HG02973 (cell line): ENCODE results near the gene CMIP.
"Not testable (repeated sequence)": the region's sequence is repeated elsewhere in the genome, so short reads cannot be mapped to it uniquely, and the experiment has no call there.

Experiments used
- ATAC-seq: cut with Tn5 transposase; IDR thresholded peaks from one replicate; pipeline ENCODE4 v1.9.1; 2021; ENCODE audit warnings: moderate library complexity; ENCODE audit not compliant: unreplicated experiment

Gene CMIP

DNA sequence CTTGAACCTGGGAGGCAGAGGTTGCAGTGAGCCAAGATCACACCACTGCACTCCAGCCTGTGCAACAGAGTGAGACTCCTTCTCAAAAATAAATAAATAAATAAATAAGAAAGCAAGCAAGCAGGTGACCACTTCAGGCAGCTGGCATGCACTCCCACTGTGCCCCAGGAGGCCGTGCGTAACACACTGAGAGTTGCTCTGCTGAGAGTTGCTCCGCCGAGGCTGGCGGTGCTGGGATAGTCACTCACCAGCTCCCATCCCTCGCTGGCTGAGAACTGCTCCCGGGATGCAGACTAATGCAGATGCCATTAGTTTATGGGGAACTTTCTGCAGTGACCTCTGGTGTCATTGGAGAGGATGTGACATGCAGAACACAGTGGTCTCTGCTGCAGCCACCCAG, 228.8 kb downstream of the CMIP start:
- no peak for ATAC-seq

DNA sequence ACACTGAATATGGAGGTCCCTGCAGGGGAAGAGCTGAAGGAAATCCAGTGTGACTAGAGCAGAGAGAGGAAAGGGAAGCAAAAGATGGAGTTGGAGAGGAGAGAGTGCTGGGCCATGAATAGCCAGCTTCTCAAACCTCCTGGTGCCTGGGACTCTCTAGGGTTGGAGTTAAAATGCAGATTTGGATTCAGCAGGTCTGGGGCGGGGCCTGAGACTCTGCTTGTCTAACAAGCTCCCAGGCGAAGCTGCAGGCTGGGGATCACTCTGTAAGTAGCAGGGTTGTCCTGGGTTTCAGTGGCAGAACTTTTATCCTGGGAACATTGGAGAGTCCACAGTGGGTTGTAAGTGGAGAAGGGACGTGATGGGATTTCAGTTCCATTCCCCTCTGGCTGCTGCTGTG, 231.1 kb downstream of the CMIP start:
- no peak for ATAC-seq

DNA sequence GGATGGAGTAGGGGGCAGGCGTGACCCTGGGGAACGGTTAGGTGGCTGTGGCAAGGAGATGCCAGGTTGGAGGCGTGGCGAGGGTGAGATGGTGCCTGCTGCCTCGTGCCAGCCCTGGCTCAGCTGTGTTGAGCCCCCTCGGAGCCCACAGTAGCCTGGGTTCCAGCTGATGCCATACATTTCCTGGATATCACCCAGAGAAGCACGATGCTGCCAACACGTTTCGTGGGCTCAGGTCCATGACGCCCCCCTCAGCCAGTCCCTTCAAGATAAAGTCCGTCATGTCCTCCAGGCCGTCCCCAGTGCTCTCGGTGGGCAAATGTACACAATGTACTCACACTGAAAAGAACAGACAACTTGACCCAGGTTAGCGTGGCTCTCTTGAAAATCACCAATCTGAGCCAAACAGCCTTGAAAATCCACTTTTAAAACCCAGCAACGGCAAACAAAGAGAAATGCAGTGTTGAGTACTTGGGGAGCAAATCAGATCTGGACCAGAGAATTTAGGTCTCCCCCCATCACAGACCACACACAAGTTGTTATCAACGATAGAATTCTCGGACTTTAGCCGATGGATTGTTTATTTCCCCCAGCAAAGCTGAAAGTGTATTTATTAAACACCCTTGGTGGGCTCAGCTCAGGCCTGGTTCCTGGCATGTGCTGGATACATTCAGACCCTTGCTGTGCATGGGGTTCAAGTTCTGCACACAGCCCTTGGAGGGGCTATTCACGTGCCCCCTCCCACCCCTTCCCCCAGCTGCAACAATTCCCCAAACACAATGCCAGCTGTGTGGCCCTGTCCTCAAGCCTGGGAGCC, 231.7 kb downstream of the CMIP start:
- no peak for ATAC-seq

DNA sequence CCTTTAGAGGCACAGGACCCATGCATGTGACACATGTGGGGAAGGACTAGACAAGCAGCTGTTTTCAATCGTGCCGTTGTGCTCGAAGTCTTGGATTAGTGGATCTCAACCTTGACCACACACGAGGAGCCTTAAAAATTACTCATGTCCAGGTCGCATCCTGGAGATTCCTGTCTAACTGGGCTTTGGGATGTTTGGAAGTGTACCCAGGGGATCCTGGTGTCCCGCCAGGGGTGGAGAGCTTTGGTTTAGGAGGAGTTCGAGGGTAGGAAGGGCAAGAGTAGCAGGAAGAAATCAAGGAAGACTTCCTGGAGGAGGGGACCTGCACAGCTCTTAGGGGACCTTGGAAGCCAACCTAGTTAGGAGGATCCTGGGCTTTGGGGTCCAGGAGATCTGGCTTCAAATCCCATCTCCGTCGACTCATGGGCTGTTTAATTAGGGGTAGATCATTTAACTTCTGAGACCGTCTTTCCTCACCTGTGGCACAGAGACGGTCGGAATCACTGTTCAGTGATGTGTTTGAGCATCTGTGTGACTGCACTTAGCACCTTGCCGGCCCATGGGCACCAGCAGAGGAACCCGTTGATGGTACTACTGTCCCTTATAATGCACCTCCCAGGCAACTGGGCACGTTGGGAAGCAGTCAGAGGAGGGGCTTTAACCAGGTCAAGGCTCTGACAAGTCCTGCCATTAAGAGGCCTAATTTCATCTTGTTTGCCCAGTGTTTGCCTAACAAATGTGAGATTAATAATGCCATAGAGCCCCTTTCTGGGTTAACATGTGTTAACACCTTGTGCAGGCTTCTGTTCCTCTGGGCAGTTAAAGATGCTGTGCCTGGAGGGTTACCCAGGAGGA, 232.5 kb downstream of the CMIP start:
- ATAC-seq: no peak

DNA sequence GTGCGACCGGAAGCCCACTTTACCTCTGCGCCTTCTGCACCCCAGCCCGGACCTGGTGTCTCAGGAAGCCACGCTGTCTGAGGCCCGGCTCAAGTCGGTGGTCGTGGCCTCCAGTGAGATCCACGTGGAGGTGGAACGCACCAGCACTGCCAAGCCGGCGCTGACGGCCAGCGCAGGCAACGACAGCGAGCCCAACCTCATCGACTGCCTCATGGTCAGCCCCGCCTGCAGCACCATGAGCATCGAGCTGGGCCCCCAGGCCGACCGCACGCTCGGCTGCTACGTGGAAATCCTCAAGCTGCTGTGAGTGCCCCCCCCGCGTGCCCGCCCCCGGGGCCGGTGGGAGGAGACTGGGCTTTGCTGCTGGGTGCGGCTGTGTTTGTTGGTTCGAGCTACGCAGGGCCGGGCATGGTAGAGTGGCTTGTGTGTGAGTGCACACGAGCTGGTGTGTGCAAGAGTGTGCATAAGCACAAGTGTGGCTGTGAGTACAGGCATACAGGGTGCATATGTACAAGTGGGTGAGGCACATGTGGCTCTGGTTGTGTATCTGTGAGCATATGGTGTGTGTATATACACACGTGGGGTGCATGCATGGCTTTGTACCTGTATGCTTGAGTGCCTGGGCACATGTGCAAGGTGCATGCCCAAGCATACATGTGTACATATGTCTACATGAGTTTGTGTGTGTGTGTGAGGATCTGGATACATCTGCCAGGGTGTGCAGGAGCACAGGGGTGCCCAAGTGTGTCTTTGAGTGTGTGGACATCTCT, 233.9 kb downstream of the CMIP start:
- ATAC-seq: no peak

DNA sequence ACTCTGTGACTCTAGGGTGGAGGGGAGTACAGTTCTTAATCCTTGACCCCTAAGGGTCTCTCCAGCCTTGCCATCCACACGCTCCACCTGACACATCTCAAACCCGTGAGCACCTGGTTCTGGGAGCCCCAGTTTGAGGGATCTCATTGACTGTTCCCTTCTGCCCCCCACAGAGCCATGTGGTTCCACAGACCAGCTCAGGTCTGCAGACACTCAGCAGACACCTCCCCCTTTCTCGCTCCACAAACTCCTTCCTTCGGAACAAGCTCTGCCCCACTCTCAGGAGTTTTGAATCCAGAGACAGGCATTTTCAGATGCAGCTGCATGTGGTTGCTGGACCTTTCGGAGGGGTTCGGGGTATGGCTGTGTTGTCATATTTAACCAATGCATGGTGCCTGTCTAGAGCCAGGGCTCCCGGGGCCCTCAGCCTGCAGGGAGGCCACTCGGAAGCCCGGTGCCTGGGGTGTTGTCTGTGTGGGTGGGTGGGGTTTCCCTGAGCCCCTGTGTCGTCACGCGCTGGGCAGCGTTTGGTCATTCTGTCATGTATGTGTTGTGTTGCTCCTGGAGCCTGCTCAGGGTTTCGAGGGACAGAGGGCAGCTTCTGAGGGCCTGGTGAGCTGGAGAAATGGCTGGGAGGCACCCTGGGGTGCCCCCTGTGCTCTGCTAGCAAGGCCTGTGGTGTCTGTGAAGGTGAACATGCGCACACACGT, 235.3 kb downstream of the CMIP start:
- ATAC-seq: no peak

DNA sequence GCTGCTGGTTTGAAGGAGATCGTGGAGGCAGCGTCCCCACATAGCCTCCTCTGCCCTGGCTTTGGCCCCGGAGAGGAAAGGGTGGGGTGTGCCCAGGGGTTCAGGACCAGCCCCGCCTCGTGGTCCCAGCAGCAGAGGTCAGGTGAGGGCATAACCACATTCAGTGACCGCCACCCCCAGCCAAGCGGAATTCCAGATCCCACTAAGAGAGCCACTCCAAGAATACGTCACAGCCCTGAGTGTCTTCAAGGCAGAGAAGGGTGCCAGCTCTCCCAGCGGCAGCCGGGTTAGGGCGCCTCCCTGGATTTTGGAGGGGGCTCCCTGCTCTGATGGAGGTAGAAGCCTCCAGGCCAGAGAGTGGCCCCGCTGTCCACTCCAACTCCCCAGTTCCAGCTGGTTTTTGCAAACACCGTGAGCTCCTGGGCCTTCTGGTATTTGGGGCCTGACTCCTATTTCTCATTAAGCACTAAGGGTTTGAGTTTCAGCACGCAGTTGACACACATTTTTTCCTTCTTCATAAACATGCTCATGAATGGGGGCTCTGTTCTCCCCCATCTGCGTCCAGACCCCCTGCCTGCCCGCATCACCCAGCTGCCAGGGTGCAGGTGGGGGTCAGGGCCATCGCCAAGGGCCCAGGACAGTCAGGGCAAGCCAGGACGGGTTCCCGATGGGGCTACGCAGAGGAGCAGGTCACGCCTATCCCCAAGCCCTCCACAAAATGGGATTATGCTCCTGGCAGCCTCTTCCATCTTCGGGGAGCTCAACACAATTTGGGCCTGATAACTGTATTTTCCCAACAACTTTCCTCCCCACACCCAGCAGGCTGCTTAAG, 236.1 kb downstream of the CMIP start:
- no peak for ATAC-seq

DNA sequence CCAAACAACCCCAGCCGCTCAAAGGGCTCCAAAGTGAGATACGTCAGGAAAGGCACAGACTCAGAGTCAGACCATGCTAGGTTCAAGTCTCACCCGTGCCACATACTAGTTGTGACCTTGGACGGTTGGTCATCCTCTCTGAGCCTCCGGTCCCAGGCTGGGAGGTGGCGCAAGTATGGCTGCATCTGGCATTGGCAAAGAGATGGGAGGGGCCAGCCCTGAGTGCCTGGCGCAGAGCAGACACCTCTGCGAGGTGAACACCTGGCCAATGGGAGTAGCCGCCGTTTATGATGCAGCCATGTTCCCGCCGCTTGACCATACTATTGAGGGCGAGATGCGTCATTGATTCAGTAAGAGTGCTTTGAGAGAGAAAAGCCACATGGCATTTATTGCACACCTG, 236.7 kb downstream of the CMIP start:
- ATAC-seq: no peak

DNA sequence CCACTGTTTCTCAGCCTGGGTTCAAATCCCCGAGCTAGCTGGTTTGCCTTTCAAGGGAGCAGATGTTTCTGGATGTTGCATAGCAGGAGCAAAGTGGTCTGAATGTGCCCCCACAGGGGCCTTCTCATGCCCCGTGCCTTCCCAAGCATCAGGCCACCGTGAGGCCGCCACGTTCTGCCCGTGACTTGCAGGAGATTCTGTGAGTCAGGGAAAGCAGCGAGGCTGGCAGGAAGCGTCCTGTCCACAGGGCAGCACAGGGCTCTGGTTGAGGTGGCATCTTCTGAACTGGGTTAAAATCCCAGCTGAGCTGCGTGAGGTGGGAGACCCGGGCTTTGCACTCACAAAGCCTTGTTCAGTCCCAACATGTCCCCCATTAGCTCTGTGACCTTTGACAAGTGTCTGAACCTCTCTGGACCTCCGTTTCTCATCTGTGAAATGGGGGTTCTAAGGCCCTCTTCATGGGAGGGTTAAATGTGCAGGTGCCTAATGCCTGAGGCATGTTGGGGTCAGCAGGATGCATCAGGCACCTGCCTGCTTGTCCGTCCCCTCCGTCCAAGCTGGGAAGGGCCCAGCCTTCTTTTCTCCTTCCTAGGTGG, 239.7 kb downstream of the CMIP start:
- ATAC-seq: no peak

DNA sequence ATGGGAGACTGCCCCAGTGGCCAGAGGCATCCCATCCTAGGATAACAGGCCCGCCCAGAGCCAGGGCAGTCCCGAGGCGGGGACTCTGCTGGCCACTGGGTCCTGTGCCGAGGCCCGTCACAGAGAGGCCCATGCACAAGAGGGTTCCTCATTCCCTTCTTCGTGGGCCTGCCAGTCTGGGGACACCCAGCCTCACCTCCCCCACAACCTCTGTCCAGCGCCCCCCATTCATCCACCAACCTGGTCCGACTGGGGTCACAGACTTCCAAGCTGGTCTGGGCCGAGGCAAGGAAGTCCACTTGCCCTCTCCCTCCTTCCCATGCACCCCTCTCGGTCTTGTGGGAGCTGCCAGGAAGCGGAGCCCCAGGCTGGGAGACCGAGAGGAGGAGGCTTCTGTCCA, 240.3 kb downstream of the CMIP start:
- no peak for ATAC-seq

DNA sequence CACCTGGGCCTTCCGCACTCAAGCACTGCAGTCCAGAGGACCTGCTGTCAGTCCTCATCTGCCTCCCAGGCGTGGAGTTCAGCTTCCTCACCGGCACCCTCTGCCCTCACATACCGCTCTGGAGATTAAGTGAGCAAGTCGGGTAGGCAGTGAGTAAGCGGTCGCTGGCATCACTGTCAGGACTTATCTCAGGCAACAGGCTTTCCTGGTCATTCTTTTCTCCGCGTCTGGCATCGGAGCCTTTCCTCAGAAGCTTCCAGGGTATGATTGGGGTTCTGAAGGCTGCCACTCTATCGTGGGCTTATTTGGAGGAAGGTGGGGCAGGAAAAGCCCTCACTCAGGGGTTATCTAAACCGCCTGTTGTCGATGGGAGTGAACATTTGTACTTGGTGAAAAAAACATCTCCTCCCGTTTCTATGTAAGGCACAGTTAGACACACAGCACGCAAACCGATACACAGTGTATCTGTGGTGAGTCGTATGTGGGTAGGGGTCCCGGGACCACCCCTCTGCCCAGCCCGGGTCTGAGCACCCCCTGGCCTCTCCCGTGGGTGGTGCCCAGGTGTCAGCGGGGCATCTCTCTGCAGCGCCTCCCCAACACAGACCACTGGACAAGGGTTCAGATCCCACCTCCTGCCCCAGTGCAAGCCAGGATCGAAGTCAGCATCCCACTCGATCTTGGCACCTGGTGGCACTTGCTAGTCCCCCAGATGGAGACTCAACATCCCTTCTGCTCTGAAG, 242.0 kb downstream of the CMIP start:
- ATAC-seq: no peak

DNA sequence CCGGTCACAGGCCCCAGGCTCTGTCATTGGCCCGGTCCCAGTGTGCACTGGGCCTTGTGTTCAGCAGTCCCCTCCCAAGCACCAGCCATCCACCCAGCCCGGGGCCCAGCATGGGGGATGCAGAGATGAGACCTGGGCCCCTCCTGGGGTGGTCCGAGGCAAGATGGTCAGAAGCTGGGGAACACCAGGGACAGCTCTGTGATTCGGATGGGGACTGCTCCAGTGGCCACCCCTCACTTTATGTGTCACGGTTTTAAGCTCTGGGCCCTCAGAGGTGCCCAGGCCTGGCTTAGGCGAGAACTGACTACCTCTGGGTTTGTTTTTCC, 242.5 kb downstream of the CMIP start:
- no peak for ATAC-seq

DNA sequence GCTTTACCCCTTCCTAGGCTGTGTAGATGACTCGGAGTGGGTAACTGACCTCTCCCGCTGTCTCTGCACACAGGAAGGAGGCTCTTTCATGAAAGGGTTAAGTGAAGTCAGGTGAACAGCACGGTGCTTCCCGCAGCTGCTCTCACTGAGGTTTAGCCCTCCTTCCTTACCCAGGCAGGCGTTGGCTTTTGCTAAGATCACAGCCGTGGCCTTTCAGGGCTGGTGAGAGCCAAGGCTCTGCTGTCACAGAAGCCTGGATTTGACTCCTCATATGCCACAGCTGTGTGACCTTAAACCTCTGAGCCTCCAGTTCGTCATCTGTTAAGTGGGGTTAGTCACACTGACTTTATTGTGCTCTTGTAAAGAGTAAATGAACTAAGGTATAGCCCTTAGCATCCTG, 243.6 kb downstream of the CMIP start:
- no peak for ATAC-seq

DNA sequence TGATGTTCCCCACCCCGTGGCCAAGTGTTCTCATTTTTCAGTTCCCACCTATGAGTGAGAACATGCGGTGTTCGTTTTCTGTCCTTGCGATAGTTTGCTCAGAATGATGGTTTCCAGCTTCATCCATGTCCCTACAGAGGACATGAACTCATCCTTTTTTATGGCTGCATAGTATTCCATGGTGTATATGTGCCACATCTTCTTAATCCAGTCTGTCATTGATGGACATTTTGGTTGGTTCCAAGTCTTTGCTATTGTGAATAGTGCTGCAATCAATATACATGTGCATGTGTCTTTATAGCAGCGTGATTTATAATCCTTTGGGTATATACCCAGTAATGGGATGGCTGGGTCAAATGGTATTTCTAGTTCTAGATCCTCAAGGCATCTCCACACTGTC, 244.2 kb downstream of the CMIP start:
- ATAC-seq: not testable (repeated sequence)

DNA sequence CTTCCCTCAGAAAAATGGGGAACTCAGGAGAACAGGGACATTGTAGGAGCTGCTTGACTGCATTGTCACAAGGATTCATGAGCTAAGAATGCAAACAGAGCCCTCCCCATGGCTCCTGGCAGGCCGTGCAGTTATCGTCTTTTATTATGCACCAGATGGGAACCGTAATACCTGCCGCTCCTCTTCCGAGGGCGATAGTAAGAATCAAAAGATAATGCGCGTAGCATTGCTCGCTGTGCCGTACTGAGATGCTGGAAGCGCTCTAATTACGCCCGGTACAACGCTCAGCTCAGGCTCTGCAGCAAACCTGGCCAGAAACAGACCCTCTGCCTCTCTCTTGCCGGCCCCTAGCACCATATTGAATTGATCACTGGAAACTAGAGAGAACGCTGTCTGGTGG, 247.4 kb downstream of the CMIP start:
- ATAC-seq: no peak

DNA sequence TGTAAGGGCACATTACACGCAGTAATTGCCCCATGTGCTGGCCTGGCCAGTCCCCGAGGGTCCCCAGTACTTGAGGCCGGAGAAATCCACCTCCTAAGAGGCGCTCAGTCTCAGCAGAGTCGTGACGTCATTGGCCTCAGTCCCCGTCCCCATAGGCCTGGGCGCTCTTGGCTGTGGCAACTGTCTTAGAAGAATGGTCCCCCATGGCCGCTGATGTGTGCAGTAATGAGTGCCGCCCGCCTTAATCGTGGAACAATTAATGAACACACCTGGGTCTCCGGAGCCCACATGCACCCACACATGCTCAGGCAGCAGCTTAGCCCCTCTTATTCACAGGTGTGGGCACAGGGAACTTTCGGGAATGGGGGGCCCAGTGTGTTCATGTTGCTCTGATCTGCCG, 248.0 kb downstream of the CMIP start:
- ATAC-seq: no peak

DNA sequence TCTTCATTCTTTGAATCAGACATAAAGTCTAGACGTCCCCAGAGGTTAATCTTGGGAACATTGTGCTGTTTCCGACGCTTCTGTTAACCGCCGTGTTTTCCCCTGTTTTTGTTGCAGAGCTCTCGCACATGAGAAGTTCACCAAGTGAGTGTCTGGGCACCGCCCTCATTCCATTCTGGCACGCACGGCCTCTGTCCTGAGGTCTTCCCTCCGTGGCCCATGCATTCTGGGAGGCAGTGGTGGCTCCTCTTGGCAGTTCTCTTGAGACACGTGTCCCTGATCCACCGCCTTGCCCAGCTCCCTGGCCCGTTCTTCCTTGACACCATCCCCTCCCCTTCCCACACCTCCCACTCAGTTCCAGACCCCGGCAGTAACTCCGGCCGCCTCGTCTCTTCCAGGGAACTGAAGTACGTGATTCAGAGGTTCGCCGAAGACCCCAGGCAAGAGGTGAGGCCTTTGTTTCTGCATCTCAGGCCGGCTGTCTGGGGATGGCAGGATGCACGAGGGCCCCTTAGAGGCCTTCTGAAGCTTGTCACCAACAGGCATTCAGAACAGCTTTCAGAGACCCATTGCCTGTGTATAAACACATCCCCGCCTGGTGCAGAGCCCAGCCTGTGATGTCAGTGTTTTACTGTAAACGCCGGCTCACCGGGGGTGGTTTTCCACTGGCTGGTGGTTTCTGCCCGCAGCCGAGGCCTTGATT, 248.6 kb downstream of the CMIP start:
- ATAC-seq: no peak

DNA sequence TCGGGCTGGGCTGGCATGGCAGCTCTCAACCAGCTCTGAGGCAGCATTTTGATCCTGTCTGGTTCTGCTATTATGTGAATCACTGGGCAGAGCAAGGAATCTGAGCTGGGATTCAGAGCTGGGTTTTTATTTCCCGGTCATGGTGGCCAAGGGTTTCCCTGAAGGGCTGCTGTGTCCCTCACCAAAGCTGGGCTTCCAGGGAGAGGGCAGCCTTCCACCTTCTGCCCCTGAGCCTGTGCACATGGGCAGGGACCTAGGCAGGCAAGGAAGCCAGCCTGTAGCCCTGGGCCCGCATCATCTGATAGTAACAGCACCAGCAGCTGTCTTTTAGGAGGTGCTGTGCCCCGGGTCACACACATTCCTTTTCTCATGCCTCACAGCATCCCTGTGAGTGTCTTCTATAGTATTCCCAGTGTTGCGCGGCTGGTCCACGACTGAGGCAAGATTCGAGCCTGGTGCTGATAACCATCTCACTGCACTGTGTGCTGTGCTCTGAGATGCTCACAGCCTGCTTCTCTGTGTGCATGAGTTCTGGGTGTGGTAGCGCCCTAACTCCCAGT, 249.2 kb downstream of the CMIP start:
- no peak for ATAC-seq
